ENCODE measurements around the gene C2CD2.
A peak's percentile ranks its signal among the peaks of the same experiment; 100 is the strongest.

The C2CD2 gene

GRCh38 chr21:41883582-41883981 lies 70.2 kb downstream of the C2CD2 start:
- DNase-seq (ENCODE audit: low read depth): peak; percentile 11
- TF ChIP-seq, protein P1, sequence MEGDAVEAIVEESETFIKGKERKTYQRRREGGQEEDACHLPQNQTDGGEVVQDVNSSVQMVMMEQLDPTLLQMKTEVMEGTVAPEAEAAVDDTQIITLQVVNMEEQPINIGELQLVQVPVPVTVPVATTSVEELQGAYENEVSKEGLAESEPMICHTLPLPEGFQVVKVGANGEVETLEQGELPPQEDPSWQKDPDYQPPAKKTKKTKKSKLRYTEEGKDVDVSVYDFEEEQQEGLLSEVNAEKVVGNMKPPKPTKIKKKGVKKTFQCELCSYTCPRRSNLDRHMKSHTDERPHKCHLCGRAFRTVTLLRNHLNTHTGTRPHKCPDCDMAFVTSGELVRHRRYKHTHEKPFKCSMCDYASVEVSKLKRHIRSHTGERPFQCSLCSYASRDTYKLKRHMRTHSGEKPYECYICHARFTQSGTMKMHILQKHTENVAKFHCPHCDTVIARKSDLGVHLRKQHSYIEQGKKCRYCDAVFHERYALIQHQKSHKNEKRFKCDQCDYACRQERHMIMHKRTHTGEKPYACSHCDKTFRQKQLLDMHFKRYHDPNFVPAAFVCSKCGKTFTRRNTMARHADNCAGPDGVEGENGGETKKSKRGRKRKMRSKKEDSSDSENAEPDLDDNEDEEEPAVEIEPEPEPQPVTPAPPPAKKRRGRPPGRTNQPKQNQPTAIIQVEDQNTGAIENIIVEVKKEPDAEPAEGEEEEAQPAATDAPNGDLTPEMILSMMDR (conservative IDR thresholded peaks at IDR 0.05; ENCODE audit: low read depth, low read length): no peak
- H3K4me3 ChIP-seq (ENCODE audit: low read depth, low read length): no peak overlapping the region

GRCh38 chr21:41881051-41881450 lies 72.8 kb downstream of the C2CD2 start:
- DNase-seq (ENCODE audit: low read depth): no peak
- no peak overlapping the region for H3K4me3 ChIP-seq (ENCODE audit: low read depth, low read length)
- TF ChIP-seq, protein P1 (conservative IDR thresholded peaks at IDR 0.05; ENCODE audit: low read depth, low read length): no peak

- TF ChIP-seq, protein P1 (conservative IDR thresholded peaks at IDR 0.05; ENCODE audit: low read depth, low read length): no peak
- H3K4me3 ChIP-seq (ENCODE audit: low read depth, low read length): no peak overlapping the region
- no peak for DNase-seq (ENCODE audit: low read depth)
These were observed 73.7 kb downstream of the C2CD2 start for GRCh38 chr21:41880153-41880552.

GRCh38 chr21:41879190-41879998 lies 74.4 kb downstream of the C2CD2 start, which contains the start of gene PRDM15:
Gene PRDM15, minus strand, starts transcription at chr21:41879344. Its CDS starts 18,981 bp downstream, at chr21:41860363.
- TF ChIP-seq, protein P1 (conservative IDR thresholded peaks at IDR 0.05; ENCODE audit: low read depth, low read length): no peak
- peak within 1 kb of the TSS; percentile 78 for H3K4me3 ChIP-seq (ENCODE audit: low read depth, low read length)
- peak; percentile 90 for DNase-seq (ENCODE audit: low read depth)

DNA sequence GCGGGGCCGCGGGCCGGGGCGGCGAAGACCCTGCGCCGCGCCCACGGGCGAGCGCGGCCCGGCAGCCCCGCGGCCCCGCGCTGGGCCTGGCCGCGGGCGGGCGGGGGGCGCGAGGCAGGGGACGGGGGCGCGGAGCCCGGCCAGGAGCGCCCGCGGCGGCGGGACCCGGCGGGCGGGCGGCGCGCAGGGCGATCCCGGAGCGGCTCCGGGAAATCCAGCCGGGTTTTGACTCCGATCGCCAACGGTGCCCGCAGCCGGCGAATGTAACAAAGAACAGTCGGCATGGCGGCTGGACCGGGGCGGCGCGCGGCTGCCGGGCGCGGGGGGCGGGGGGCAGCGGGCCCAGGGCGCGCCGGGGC lies 75.0 kb downstream of the C2CD2 start:
- H3K4me3 ChIP-seq (ENCODE audit: low read depth, low read length): peak overlapping the region; percentile 78
- DNase-seq (ENCODE audit: low read depth): peak; percentile 90
- TF ChIP-seq, protein P1 (conservative IDR thresholded peaks at IDR 0.05; ENCODE audit: low read depth, low read length): no peak

DNA sequence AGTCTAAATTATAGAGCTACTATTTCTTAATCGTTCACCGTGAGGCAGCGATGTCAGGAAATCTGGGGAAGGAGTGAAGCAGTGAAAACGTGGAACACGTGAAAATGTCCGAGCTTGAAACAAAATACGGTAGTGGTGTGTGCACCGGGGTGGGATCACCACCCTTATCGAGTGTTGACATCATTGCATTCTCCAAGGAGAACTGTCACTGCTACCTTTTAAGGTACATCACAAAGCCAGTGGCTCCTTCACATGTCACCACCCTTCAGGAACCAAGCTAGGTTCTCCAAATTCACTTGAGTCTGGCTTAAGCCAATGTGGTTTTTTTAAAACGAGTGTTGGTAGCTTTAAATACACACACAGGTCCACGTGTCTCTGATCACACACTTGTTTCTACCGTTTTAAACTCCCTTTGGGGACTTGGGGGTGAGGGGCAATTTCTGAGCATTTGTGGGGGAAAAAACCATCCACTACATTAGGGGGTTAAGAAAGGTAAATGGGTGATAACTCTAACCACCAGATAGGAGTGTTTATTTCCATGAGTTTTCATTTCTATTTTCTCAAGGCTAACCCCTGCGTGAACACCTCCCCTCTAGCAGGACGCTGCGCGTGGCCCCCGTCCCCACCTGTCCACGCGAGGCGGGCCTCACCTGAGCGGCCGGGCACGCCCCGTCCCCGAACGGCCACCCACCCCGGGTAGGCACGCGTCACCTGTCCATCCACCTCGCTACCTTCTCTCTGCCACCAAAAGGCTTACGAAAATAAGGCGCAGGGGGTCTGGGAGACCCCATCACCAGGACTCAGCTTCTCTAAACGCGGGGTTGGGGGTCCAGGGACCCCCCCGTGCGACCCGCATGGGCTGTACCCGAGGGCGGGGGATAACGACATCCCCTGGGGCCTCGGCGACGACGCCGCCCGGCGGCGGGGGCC lies 75.7 kb downstream of the C2CD2 start:
- DNase-seq (ENCODE audit: low read depth): peak; percentile 79

More for the DNA sequence above, 75.7 kb downstream of the C2CD2 start:
- TF ChIP-seq, protein P1 (conservative IDR thresholded peaks at IDR 0.05; ENCODE audit: low read depth, low read length): no peak
- H3K4me3 ChIP-seq (ENCODE audit: low read depth, low read length): peak overlapping the region; percentile 78

All from choroid plexus epithelial cell (primary cell).